GM18517 (cell line): ENCODE measurements around the gene BUD13.
"Not testable (repeated sequence)": the region's sequence is repeated elsewhere in the genome, so short reads cannot be mapped to it uniquely, and the experiment has no call there.

Source experiments
- ATAC-seq: cut with Tn5 transposase; IDR thresholded peaks from one replicate; pipeline ENCODE4 v1.9.1; 2021; ENCODE audit warnings: mild to moderate bottlenecking, moderate library complexity; ENCODE audit not compliant: unreplicated experiment

BUD13 gene, protein sequence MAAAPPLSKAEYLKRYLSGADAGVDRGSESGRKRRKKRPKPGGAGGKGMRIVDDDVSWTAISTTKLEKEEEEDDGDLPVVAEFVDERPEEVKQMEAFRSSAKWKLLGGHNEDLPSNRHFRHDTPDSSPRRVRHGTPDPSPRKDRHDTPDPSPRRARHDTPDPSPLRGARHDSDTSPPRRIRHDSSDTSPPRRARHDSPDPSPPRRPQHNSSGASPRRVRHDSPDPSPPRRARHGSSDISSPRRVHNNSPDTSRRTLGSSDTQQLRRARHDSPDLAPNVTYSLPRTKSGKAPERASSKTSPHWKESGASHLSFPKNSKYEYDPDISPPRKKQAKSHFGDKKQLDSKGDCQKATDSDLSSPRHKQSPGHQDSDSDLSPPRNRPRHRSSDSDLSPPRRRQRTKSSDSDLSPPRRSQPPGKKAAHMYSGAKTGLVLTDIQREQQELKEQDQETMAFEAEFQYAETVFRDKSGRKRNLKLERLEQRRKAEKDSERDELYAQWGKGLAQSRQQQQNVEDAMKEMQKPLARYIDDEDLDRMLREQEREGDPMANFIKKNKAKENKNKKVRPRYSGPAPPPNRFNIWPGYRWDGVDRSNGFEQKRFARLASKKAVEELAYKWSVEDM

DNA sequence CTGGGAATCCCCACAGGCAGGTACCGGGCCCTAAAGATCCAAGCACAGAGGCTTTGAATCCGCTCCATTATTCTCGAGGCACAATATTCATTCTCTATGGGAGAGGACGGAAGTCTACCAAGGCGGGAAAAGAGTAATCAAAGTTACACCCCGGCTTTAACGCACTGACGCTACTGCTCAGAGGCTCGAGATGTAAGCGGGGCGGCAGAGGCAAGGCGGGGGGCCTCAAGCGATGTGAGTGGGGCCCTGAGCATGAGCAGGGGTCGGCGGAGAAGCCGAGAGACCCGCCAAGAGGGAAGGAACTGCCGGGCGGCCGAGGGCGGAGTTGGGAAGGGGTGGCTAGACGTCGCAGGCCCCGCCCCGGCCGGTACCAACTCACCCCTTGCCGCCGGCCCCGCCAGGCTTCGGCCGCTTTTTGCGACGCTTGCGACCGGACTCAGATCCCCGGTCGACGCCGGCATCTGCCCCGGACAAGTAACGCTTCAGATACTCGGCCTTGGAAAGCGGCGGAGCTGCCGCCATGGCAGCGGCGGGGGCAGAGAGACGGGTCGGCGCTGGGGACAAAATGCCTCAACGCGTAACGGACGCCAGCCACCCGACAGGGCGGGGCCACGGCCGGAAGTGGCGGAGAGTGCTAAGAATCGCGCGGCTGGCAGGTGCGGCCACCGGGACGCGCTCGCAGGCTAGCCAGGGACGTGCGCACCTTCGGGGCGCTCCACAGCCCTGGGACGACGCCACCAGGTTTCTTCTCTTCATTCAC lies at the start of gene BUD13:
Gene BUD13 (minus strand): TSS at position 545 of the 760 bp plus-strand sequence. CDS start 23 bp downstream, at position 522.
- peak; percentile 77 for ATAC-seq

DNA sequence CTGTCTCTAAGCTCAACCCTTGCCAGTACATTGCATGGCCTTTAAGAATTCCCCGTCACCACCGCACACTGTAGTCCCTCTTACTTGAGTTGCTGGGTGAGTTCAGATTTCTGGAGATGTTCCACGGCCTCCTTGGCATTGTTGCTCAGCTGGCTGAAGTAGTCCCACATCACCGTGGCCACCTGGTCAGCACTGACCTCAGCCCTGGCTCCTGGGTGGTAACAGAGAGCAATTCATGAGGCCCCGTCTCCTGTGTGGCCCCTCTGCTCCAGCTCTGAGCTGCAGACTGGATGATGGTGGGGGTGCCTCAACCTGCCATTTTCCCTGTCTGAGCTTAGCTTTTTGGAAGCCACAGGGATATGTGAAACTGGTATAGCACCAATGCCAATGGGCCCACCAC lies 49.8 kb upstream of the BUD13 start:
- no peak for ATAC-seq

DNA sequence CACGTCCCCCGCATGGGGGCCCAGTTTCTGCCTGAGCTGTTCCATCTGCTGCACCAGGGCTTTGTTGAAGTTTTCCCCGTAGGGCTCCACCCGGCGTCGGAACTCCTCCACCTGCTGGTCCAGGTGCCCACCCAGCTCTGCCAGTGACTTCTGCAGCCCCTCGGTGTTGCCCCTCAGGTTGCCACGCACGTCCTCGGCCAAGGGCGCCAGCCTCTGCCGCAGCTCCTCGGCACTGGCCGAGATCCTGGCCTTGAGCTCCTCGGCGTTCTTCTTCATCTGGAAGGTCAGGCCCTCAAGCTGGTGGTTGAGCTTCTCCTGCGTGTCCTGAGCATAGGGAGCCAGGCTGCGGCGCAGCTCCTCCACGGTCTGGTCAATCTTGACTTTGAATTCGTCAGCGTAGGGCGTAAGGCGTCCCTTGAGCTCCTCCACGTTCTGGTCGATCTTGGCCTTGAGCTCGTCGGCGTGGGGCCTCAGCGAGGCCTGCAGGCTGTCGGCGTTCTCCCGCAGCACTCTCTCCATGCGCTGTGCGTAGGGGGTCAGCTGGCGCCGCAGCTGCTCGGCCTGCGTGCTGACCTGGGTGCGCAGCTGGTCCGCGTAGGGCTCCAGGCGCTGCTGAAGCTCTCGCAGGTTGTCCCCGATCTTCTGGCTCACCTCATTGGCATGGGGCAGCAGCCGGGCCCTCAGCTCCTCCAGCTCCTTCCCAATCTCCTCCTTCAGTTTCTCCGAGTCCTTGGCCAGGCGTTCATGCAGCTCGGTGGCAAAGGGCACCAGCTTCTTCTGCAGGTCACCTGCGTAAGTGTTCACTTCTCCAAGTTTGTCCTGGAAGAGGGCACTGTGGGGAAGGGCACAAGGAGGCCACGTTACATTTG lies 48.5 kb upstream of the BUD13 start:
- ATAC-seq = no peak

DNA sequence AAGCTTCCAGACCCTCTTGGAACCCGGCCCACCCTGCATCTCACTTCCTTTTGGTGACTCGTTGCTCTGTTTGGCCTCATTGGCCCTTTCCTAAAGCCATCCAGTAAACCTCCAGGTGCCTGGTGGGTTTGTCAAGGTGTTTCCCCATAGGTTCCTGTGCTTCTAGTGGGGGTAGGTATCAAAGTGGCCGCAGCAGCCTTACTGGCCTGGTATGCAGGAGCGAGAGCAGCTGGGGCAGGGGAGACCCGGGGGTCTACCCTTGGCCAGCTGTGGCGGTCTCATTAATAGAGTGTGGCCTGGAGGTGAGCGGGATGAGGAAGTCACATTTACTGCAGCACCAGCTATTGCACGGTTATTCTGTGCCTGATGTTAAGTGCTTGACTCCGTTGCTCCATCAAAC lies 46.3 kb upstream of the BUD13 start:
- no peak for ATAC-seq

DNA sequence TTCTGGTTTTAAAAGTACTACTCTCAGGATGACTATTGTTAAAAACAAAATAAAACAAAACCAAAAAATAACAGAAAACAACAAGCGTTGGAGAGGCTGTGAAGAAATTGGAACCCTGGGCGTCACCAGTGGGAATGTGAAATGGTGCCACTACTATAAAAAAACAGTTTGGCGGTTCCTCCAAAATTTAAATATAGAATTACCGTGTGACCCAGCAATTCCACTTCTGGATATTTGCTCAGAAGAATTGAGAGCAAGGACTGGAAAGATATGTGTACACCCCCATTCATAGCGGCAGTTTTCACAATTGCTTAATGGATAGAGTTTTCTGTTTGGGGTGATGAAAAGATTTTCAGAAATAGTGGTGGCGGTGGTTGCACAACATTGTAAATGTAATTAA lies 41.7 kb upstream of the BUD13 start:
- ATAC-seq = no peak

DNA sequence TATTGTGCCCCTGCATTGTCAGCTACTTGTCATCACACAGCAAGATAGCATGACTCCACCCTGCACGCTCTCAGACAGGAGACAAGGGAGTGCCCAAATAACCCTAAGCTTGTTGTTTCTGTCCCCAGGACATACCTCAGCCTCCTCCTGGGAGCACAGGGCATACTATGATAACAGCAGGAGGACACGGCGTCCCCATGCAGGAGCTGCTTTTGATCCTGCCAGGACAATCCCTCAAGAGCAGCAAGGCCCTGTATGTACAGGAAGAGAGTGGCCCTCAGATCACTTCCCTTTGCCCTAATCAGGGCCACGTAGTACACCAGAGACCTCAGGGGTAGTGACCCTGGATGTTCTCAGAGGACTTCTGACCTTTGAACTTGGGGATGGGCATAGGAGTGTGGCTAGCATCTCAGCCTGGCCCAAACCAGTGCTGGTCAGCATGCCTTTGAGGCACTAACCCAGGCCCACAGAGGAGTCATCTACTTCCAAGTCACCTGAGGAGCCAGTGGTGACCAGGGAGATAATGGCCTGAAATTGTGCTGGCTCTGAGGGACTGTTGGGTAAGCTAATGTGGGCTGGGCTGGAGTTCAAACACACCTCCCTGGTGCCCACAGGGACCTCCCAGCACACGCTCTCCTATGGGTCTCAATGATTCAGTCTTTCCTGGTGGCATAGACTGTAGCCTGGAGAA lies 41.1 kb upstream of the BUD13 start:
- ATAC-seq = no peak

DNA sequence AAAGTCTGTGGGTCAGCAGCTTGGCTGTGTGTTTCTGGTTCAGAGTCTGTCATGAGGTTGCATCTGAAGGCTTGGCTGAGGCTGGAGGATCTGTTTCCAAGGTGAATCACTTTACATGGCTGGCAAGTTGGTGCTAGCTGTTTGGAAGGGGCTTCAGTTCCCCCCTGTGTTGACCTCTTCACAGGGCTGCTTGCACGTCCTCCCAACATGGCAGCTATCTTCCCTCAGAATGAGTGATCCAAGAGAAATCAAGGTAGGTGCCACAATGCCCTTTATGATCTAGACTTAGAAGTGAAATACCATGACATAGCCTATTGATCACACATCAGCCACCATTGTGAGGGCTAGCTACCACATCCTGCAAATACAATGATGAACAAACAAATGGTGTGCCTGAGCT lies 40.4 kb upstream of the BUD13 start:
- no peak for ATAC-seq

DNA sequence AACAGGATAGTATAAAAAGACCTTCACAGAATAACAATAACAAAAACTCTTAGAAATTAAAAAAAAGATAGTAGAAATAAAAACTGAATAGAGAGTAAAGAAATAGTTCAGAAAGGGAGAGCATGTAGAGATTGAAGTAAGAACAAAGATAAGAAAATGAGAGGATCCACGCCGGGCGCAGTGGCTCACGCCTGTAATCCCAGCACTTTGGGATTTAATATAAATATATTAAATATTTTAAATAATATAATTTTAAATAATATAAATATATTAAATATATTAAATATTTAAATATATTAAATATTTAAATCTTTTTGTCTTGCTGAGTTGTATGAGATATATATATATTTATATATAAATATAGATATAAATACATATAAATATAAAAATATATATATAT lies 39.3 kb upstream of the BUD13 start:
- ATAC-seq = no peak

DNA sequence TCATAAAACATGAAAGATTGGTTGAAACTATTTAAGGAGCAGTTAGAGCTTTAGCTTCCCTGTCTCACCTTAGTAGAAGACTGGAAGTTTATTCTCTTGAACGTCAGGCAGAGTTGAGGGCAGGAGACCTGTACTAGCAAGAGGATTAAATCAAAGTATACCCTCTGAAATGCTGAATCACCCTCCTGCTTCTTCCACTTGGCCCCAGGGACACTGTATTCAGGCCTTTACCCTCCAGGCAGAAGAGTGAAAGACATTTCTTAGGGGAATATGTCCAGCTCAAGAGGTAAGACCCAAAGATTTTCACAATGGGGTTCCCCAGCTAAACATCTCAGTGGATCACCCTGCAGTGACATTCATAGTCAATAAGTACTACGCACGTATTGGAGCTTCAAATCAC lies 38.4 kb upstream of the BUD13 start:
- ATAC-seq = no peak

DNA sequence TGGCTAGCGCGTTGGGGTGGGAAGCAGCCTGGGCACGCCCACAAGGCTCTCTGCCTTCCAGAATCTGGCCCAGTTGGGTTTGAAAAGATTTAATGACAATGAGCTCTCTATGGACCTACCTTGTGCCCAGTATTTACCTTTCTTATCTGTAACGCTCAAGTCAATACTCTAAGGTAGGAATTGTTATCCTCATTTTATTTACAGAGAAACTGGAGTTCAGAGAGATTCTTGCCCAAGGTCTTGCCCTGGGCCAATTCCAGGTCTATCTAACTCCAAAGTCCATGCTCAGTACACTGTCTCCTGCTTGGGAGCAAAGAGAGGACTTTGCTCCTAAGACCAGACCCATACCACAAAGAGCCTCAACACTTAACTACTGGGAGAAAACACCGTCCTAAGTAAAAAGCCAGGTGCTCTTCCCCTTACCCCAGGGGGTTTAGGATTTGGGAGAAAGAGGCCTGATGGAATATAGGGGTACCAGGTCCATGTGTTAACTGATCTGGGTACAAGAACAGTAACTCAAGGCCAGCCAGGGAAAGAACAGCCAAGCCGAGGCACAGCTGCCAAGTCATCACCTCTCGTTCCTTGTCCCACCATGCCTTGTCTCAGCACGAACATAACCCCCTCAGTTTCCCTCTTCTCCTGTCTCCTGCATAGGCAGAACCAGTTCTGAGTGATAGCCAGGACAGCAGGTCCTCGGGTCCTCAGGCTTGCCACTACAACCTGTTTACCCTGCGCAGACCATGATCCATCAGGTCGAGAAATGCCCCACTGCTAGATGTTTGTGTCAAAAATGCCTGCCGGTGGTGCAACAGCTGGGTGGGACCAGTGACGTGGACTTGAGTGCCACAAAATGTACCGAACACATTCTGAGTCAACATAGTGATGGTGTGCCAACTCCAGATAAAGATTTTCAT lies 35.7 kb upstream of the BUD13 start:
- no peak for ATAC-seq

DNA sequence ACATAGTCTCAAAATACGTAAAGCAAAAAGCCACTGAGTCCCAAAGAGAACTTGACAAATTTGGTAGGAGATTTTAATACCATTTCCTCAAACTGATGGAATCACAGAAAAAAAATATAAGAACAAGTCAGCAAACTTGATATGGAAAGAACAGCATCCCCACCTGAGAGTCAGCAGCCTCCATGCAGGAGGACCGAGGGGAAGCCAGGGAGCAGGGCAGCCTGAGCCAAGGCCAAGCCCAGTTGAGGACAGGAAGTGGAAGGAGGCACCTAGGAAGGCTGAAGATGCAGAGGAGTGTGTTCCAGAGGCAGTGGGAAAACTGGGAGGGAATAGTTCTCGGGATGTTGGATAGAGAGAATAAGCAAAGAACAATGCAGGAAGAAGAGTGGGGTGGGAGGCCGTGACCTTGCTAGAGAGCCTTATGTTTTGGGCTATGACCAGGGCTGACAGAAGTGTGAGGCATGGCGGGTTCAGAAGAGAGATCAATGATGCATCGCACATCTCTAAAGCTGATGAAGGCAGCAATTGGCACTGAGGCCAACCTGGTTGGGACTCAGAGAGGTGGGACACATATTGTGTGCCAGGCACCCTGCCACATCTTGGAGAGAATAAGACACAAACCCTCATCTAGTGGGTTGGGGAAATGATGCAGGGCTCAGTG lies 34.9 kb upstream of the BUD13 start:
- ATAC-seq = no peak

DNA sequence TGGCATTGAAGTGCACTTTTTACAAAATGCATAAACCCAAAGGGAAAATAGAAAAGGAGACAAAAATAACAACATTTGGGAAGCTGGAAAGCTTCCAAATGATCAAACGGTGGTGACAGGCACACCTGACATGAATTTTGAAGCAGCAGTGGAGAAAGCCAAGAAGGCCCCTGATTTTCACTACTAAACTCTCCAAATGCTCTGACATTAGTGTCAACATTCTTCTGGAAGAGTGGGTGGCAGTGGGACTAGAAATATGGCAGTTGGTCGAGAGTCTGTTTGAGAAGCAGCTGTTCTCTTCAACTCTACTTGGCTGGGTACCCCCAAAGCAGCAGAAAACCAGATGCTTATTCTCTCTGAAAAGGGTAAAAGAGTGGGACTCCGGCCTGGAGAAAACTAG lies 31.2 kb upstream of the BUD13 start:
- no peak for ATAC-seq

DNA sequence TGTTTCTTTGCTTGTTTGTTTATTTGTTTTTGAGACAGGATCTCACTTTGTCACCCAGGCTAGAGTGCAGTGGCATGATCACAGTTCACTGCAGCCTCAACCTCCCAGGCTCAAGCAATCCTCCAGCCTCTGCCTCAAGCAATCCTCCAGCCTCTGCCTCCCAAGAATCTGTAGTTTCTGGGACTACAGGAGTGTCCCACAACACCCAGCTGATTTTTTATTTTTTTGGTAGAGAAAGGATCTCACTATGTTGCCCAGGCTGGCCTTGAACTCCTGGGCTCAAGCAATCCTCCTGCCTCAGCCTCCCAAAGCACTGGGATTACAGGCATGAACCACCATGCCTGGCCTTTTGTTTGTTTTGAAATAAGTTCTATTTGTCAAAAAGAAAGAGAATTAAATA lies 28.9 kb upstream of the BUD13 start:
- not testable (repeated sequence) for ATAC-seq

DNA sequence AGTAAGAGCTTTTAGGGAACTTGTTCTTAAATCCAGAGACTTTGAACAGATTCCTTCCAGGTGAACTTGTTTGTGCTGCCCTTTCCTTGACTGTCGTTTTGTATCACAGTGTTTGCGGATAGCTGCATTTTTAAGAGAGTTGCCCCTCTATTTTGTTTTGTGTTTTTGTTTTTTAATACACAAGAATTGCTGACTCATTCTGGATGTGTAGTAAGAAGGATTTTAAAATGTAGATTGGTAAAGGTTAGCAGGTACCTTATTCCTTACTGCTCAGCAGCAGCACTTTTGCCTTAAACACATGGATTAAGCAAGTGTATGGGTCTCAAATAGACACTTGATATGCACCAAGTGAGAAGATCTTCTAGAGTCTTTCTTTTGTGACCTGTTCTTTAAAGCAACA lies 27.8 kb upstream of the BUD13 start:
- ATAC-seq = no peak

DNA sequence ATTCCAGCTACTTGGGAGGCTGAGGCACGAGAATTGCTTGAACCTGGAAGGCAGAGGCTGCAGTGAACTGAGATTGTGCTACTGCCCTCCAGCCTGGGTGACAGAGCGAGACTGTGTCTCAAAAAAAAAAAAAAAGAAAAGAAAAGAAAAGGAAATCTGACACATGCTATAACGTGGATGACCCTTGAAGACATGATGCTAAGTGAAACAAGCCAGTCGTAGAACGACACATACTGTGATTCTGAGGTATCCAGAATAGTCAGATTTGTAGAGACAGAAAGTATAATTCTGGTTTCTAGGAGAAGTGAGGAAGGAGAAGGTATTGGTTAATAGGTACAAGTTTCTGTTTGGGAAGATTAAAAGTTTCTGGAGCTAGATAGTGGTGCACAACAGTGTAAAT lies 25.6 kb upstream of the BUD13 start:
- ATAC-seq = no peak

DNA sequence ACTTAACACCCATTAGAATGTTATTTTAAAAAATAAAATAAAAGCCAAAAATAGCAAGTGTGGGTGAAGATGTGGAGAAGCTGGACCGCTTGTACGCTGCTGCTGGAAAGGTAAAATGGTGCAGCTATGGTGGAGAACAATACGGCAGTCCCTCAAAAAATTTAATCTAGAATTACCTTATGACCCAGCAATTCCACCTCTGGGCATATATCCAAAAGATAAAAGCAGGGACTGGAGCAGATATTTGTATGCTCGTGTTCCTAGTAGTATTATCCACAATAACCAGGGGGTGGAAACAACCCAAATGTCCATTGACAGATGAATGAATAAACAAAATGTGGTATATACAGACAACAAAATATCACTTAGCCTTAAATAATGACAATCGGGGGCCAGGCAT lies 25.0 kb upstream of the BUD13 start:
- no peak for ATAC-seq

DNA sequence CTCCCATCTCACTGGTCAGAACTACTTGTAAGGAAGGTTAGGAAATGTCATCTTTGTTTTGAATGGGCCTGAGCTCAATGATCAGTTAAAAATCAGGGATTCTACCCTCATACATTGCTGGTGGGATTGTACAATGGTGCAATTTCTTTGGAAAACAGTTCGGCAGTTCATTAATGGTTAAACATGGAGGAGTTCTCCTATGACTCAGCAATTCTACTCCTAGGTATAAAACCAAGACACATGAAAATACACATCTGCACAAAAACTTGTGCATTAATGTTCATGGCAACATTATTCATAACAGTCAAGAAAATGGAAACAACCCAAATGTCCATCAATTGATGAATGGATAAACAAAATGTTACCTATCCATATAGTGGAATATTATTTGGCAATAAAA lies 23.8 kb upstream of the BUD13 start:
- ATAC-seq = no peak

DNA sequence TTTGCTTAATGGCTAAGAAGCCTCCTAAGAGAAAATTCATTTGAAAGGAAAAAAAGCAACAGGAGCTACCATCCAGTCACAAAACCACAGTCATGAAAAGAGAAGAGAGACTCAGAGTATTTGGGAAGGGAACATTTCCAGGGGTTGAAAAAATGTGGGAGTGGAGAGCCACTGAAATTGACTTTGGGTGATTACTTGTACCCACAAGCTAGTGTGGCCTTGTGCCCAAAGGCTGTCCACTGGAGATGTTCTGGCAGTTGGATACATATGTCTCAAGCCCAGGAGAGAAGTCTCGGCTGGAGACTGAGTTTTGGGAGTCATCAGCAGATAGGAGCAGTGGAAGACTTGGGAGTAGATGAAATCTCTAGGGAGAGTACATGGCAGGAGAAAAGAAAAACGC lies 22.1 kb upstream of the BUD13 start:
- ATAC-seq = no peak

DNA sequence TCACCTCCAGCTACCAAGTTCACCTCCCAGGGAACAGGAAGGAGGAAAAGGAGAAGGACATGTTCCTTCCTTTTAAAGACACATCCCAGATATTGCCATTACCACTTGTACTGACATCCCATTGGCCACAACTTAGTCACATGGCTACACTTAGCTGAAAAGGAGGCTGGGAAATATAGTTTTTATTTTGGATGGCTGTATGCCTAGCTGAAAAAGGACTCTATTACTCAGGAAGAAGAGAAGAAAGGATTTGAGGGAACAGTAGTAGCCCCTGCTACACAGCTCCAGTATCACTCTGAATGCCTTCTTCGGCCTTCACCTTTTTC lies 20.9 kb upstream of the BUD13 start:
- no peak for ATAC-seq
